Activated CD4-positive, alpha-beta memory T cell treated with anti-CD3 and anti-CD28 coated beads for 36 hours (primary cell): ENCODE data around the gene COQ10B. TPM values are rescaled to one million over a fixed set of nuclear protein-coding genes. Genes with fewer than 3 reads are reported as not detected.

ENCODE experiments used
- CTCF ChIA-PET: fragments of 350-600 bp; sonication (Branson Sonifier 250); formaldehyde crosslinking; loops from one replicate; lab custom pipeline; 2021; ENCODE audit warnings: antibody characterized with exemption, inconsistent platforms; lab: Charles Lee
- POLR2A ChIA-PET: fragments of 350-600 bp; sonication (Branson Sonifier 250); formaldehyde crosslinking; loops from one replicate; lab custom pipeline; 2021; ENCODE audit warnings: antibody characterized with exemption; lab: Charles Lee
- DNase-seq: peaks from one replicate; pipeline ENCODE4 v3.0.0-alpha.2; 2020
- H3K27ac Mint-ChIP-seq: one replicate; pipeline ENCODE4 v1.8.0; 2021; ENCODE audit warnings: mixed read lengths
- H3K27me3 Mint-ChIP-seq: one replicate; pipeline ENCODE4 v1.8.0; 2021; ENCODE audit warnings: mixed read lengths
- H3K36me3 Mint-ChIP-seq: one replicate; pipeline ENCODE4 v1.8.0; 2021; ENCODE audit warnings: mixed read lengths
- H3K4me1 Mint-ChIP-seq: one replicate; pipeline ENCODE4 v1.8.0; 2021; ENCODE audit warnings: low read depth, mixed read lengths
- H3K4me3 Mint-ChIP-seq: one replicate; pipeline ENCODE4 v1.8.0; 2021; ENCODE audit warnings: mild to moderate bottlenecking, mixed read lengths
- H3K9me3 Mint-ChIP-seq: one replicate; pipeline ENCODE4 v1.8.0; 2021; ENCODE audit warnings: mixed read lengths
- intact Hi-C: fragments of 100-400 bp; cut with micrococcal nuclease; formaldehyde crosslinking; loops from one replicate; pipeline ENCODE4 v1.15.1; 2023
- total RNA-seq, 2 experiments: library from RNA; stranded (reverse); gene quantifications; one replicate each; pipeline ENCODE4 v1.2.3, GENCODE V29; 2021

COQ10B gene
- total RNA-seq, 2 experiments from 2014 or later = 21.5 TPM

GRCh38 chr2:197487385-197487784 lies 34.0 kb downstream of the COQ10B start:
- Mint-ChIP-seq H3K27me3 (no peaks in the 10 kb centered on the region), H3K36me3 (peaks cover 71% of the 10 kb centered on the region), H3K4me3 (no peak overlapping the region), H3K9me3 (peaks cover 15% of the 10 kb centered on the region), H3K4me1 (peaks cover 20% of the 10 kb centered on the region), H3K27ac (peak overlapping the region; percentile 62)
- intact Hi-C loops = no loop called here
- CTCF ChIA-PET = no interaction called here
- POLR2A ChIA-PET = interaction anchor here (0.6 to 2.0 kb wide), 3 partner anchors 9 to 83 kb away, joined by 3 to 7 read pairs (median 4); no protein-coding TSS in a partner anchor
- no peak for DNase-seq

- Mint-ChIP-seq H3K36me3 (peaks cover 77% of the 10 kb centered on the region), H3K27ac (peak overlapping the region; percentile 50), H3K4me3 (peak overlapping the region; percentile 97), H3K4me1 (peaks cover 48% of the 10 kb centered on the region), H3K27me3 (no peaks in the 10 kb centered on the region), H3K9me3 (no peaks in the 10 kb centered on the region)
- ChIA-PET POLR2A (interaction anchor here (1.3 to 7.6 kb wide), 4 partner anchors 8 to 63 kb away, joined by 3 to 76 read pairs (median 7); partner anchors contain the start of genes MOB4 and SF3B1), CTCF (interaction anchor here (1.1 kb wide), 1 partner anchor 21 kb away, joined by 4 read pairs; the partner anchor contains the start of gene MOB4)
- intact Hi-C loops = no loop called here
- no peak for DNase-seq
These were observed 42.2 kb downstream of the COQ10B start for GRCh38 chr2:197495433-197496134.

GRCh38 chr2:197496695-197497094 lies 43.3 kb downstream of the COQ10B start:
- H3K27ac Mint-ChIP-seq = peak overlapping the region; percentile 97
- H3K4me1 Mint-ChIP-seq = peaks cover 47% of the 10 kb centered on the region
- ChIA-PET CTCF (interaction anchor here (2.1 kb wide), 1 partner anchor 20 kb away, joined by 6 read pairs; the partner anchor contains the start of gene MOB4), POLR2A (interaction anchor here (0.7 to 7.6 kb wide), 5 partner anchors 9 to 64 kb away, joined by 3 to 76 read pairs (median 4); partner anchors contain the start of genes COQ10B and SF3B1)
- H3K27me3 Mint-ChIP-seq = no peaks in the 10 kb centered on the region
- peak overlapping the region; percentile 97 for H3K4me3 Mint-ChIP-seq
- DNase-seq = no peak
- intact Hi-C loops = no loop called here
- H3K9me3 Mint-ChIP-seq = no peaks in the 10 kb centered on the region
- peaks cover 80% of the 10 kb centered on the region for H3K36me3 Mint-ChIP-seq

- POLR2A ChIA-PET = interaction anchor here (0.7 to 7.6 kb wide), 6 partner anchors 9 to 64 kb away, joined by 3 to 76 read pairs (median 6); partner anchors contain the start of genes COQ10B and SF3B1
- intact Hi-C loops = no loop called here
- no peaks in the 10 kb centered on the region for H3K9me3 Mint-ChIP-seq
- peak overlapping the region; percentile 97 for H3K27ac Mint-ChIP-seq
- DNase-seq = no peak
- H3K4me3 Mint-ChIP-seq = peak overlapping the region; percentile 97
- CTCF ChIA-PET = interaction anchor here (2.1 kb wide), 1 partner anchor 19 kb away, joined by 6 read pairs; the partner anchor contains the start of gene MOB4
- peaks cover 51% of the 10 kb centered on the region for H3K4me1 Mint-ChIP-seq
- peaks cover 85% of the 10 kb centered on the region for H3K36me3 Mint-ChIP-seq
- no peaks in the 10 kb centered on the region for H3K27me3 Mint-ChIP-seq
These were observed 44.0 kb downstream of the COQ10B start for GRCh38 chr2:197497326-197497725.

- no peaks in the 10 kb centered on the region for H3K9me3 Mint-ChIP-seq
- H3K4me3 Mint-ChIP-seq = peak overlapping the region; percentile 97
- H3K36me3 Mint-ChIP-seq = peaks cover 85% of the 10 kb centered on the region
- no peaks in the 10 kb centered on the region for H3K27me3 Mint-ChIP-seq
- peak overlapping the region; percentile 97 for H3K27ac Mint-ChIP-seq
- intact Hi-C loops = no loop called here
- no peak for DNase-seq
- ChIA-PET POLR2A (interaction anchor here (1.2 to 7.6 kb wide), 5 partner anchors 10 to 65 kb away, joined by 4 to 76 read pairs (median 25); partner anchors contain the start of genes COQ10B, MOB4 and SF3B1), CTCF (interaction anchor here (0.6 to 2.1 kb wide), 4 partner anchors 14 to 280 kb away, joined by 3 to 6 read pairs (median 4); partner anchors contain the start of gene MOB4)
- H3K4me1 Mint-ChIP-seq = peaks cover 54% of the 10 kb centered on the region
These were observed 45.0 kb downstream of the COQ10B start for GRCh38 chr2:197498235-197498936.

- Mint-ChIP-seq H3K27me3 (no peaks in the 10 kb centered on the region), H3K36me3 (peaks cover 83% of the 10 kb centered on the region), H3K27ac (peak overlapping the region; percentile 97), H3K4me1 (peaks cover 58% of the 10 kb centered on the region), H3K4me3 (peak overlapping the region; percentile 97), H3K9me3 (no peaks in the 10 kb centered on the region)
- CTCF ChIA-PET = interaction anchor here (1.0 to 2.1 kb wide), 4 partner anchors 14 to 208 kb away, joined by 3 to 6 read pairs (median 4); partner anchors contain the start of genes MOB4 and SF3B1
- peak; percentile 74 for DNase-seq
- intact Hi-C loops = no loop called here
- POLR2A ChIA-PET = interaction anchor here (1.1 to 7.6 kb wide), 9 partner anchors 9 to 571 kb away, joined by 3 to 76 read pairs (median 6); partner anchors contain the start of genes COQ10B, MOB4 and SF3B1
These were observed 45.7 kb downstream of the COQ10B start for GRCh38 chr2:197498937-197499593.

GRCh38 chr2:197499594-197500502 lies 46.5 kb downstream of the COQ10B start, which contains the start of the genes HSPD1 and HSPE1:
TSS of gene HSPD1 (minus strand) at chr2:197499840. CDS start at chr2:197498848, 992 bp downstream.
TSS of gene HSPE1 (plus strand) at chr2:197500379. CDS start at chr2:197500437, 58 bp downstream.
- H3K4me1 Mint-ChIP-seq = peaks cover 56% of the 10 kb centered on the region
- ChIA-PET CTCF (interaction anchor here (0.7 to 1.7 kb wide), 3 partner anchors 13 to 64 kb away, joined by 3 to 6 read pairs (median 5); partner anchors contain the start of gene SF3B1), POLR2A (interaction anchor here (0.6 to 7.6 kb wide), 13 partner anchors 8 to 881 kb away, joined by 3 to 76 read pairs (median 5); partner anchors contain the start of genes COQ10B, MARS2, MOB4 and SF3B1)
- no peaks in the 10 kb centered on the region for H3K9me3 Mint-ChIP-seq
- intact Hi-C loops = loop anchor here (1.0 to 5.0 kb wide), 9 partner anchors 15 to 1333 kb away; partner anchors contain the start of genes COQ10B, GTF3C3, MARS2 and PGAP1
- H3K27ac Mint-ChIP-seq = peak within 1 kb of the TSS; percentile 97
- peaks cover 80% of the 10 kb centered on the region for H3K36me3 Mint-ChIP-seq
- peak within 1 kb of the TSS; percentile 97 for H3K4me3 Mint-ChIP-seq
- DNase-seq = peak; percentile 99
- no peaks in the 10 kb centered on the region for H3K27me3 Mint-ChIP-seq

DNA sequence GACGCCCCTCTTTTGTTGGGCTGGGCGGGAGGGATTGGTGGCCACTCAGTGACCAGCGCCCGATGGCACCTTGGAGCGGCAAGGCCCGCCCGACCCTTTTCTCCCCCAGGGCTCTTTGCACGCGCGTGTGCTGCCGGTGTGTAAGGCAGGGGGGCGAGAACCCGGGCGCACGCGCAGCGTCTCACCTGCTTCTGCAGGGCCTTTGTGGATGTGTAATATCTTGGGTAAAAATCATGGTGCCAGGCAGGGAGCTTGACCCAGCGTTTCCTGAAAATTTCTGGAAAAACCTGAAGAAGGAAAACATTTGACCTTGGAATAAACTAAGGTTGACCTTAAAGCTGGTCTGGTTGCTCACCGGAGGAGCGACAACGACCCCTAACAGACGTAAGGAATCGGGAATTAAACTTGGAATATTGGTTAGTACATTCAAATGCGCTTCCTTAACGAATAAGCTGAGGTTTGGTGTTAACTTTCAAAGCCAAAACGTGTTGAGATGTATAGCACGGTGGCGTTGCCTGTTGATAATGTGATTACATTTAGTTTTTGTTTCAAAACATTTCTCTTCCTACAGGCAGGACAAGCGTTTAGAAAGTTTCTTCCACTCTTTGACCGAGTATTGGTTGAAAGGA lies 47.3 kb downstream of the COQ10B start:
- POLR2A ChIA-PET = interaction anchor here (1.0 to 7.6 kb wide), 9 partner anchors 8 to 573 kb away, joined by 3 to 76 read pairs (median 6); partner anchors contain the start of genes COQ10B, MARS2, MOB4 and SF3B1
- peak overlapping the region; percentile 97 for H3K4me3 Mint-ChIP-seq
- peaks cover 78% of the 10 kb centered on the region for H3K36me3 Mint-ChIP-seq
- peak overlapping the region; percentile 97 for H3K27ac Mint-ChIP-seq
- no peaks in the 10 kb centered on the region for H3K27me3 Mint-ChIP-seq
- CTCF ChIA-PET = interaction anchor here (0.8 to 1.7 kb wide), 3 partner anchors 12 to 99 kb away, joined by 3 to 6 read pairs (median 5); partner anchors contain the start of gene SF3B1
- intact Hi-C loops = loop anchor here (1.0 to 5.0 kb wide), 9 partner anchors 15 to 1333 kb away; partner anchors contain the start of genes COQ10B, GTF3C3, MARS2 and PGAP1
- peaks cover 51% of the 10 kb centered on the region for H3K4me1 Mint-ChIP-seq
- no peak for DNase-seq
- no peaks in the 10 kb centered on the region for H3K9me3 Mint-ChIP-seq

DNA sequence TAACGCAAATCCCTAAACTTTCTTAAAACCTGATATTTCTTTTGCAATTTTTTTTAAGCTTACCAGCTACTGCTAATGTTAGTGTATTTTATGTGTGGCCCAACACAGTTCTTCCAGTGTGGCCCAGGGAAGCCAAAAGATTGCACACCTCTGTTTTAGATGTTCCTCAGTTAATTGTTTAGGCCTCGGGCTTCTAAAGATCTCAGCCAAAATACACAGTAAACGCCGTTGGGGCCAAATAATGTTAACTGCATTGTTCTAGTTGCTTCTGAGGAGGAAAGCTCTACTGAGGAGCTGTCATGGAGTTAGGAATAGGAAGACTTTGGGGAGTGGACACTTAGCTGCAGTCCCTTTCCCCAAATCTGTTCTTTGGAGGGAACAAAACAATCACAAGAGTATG lies 48.8 kb downstream of the COQ10B start:
- ChIA-PET POLR2A (interaction anchor here (0.6 to 7.6 kb wide), 4 partner anchors 10 to 69 kb away, joined by 3 to 76 read pairs (median 38); partner anchors contain the start of genes MOB4 and SF3B1), CTCF (interaction anchor here (1.0 to 1.4 kb wide), 5 partner anchors 11 to 203 kb away, joined by 3 to 8 read pairs (median 5); partner anchors contain the start of genes COQ10B, MARS2 and MOB4)
- Mint-ChIP-seq H3K27me3 (no peaks in the 10 kb centered on the region), H3K27ac (peak overlapping the region; percentile 97), H3K4me1 (peaks cover 37% of the 10 kb centered on the region), H3K9me3 (no peaks in the 10 kb centered on the region), H3K4me3 (peak overlapping the region; percentile 97), H3K36me3 (peaks cover 63% of the 10 kb centered on the region)
- intact Hi-C loops = loop anchor here (5.0 kb wide), 4 partner anchors 275 to 1335 kb away; partner anchors contain the start of gene PGAP1
- DNase-seq = no peak
